ENCODE measurements around the gene PCDHB9. TPM values are rescaled to one million over a fixed set of nuclear protein-coding genes. Genes with fewer than 3 reads are reported as not detected.
"Not testable (repeated sequence)": the region's sequence is repeated elsewhere in the genome, so short reads cannot be mapped to it uniquely, and the experiment has no call there.

PCDHB9 gene
- total and polyA plus RNA-seq, 2 of the 8 experiments (the other 6 are each of a cell fraction or from before 2014, with no cell fraction given), result 0.68 to 1.6 TPM

DNA sequence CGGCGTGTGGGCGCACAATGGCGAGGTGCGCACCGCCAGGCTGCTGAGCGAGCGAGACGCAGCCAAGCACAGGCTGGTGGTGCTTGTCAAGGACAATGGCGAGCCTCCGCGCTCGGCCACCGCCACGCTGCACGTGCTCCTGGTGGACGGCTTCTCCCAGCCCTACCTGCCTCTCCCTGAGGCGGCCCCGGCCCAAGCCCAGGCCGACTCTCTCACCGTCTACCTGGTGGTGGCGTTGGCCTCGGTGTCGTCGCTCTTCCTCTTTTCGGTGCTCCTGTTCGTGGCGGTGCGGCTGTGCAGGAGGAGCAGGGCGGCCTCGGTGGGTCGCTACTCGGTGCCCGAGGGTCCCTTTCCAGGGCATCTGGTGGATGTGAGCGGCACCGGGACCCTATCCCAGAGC, 34.9 kb upstream of the PCDHB9 start:
- H3K4me3 ChIP-seq (ENCODE audit: extremely low read depth in 1 of 4, insufficient read depth in 2 of 4, low read depth in 3 of 4, low read length in 4 of 4); H3K27me3 ChIP-seq (replicated peaks in 1 of 4; ENCODE audit: control insufficient read depth in 3 of 4, extremely low read depth in 1 of 4, insufficient read depth in 3 of 4, low read length in 3 of 4); H3K18ac ChIP-seq (ENCODE audit: extremely low read depth, low read length); H3K4me1 ChIP-seq (replicated peaks in 1 of 4; ENCODE audit: control insufficient read depth in 3 of 4, insufficient read depth in 4 of 4, low read length in 3 of 4); H3K9ac ChIP-seq (replicated peaks in 1 of 4; ENCODE audit: extremely low read depth in 1 of 4, low read depth in 3 of 4, low read length in 3 of 4); H3K56ac ChIP-seq (replicated peaks; ENCODE audit: insufficient read length, low read depth, low read length); H2AFZ ChIP-seq (ENCODE audit: low read length); POLR2A ChIA-PET (ENCODE audit: partially characterized antibody); H4K5ac ChIP-seq (ENCODE audit: insufficient read length, low read depth, low read length); H2AK5ac ChIP-seq (ENCODE audit: low read depth, low read length); H2BK5ac ChIP-seq (ENCODE audit: low read depth, low read length); DNase-seq (ENCODE audit: low read depth in 1 of 2, low spot score in 2 of 2); H3K14ac ChIP-seq (ENCODE audit: insufficient read length); FAIRE-seq; H4K20me1 ChIP-seq (replicated peaks in 1 of 2; ENCODE audit: control insufficient read depth in 1 of 2, insufficient read depth in 2 of 2, low read length in 2 of 2); H2BK15ac ChIP-seq (ENCODE audit: low read length); H3K27ac ChIP-seq (ENCODE audit: low read depth, low read length); H4K8ac ChIP-seq (ENCODE audit: extremely low read depth, insufficient read depth, low read length); H2BK20ac ChIP-seq (ENCODE audit: low read length); H4K91ac ChIP-seq (replicated peaks; ENCODE audit: insufficient read length, low read length); H3K4me2 ChIP-seq (ENCODE audit: insufficient read depth in 1 of 2, low read depth in 2 of 2, low read length in 2 of 2); H2BK12ac ChIP-seq (ENCODE audit: low read depth, low read length); H3K79me2 ChIP-seq (ENCODE audit: control insufficient read depth in 1 of 2, insufficient read depth in 2 of 2, low read length in 2 of 2); H3K4ac ChIP-seq (replicated peaks; ENCODE audit: insufficient read length, low read depth, low read length); H3K23ac ChIP-seq (ENCODE audit: insufficient read length); H3K36me3 ChIP-seq (ENCODE audit: control insufficient read depth in 2 of 4, insufficient read depth in 4 of 4, low read length in 3 of 4); H3K23me2 ChIP-seq (ENCODE audit: low read depth, low read length); H2BK120ac ChIP-seq (replicated peaks; ENCODE audit: low read depth, low read length); H3K79me1 ChIP-seq (ENCODE audit: low read depth, low read length): not testable (repeated sequence)
- 96% methylated on average over 8 of the region's 36 CpGs; no CpG with 5 or more reads in 1 of the 2 experiments for WGBS, 2 experiments (ENCODE audit: extremely low coverage in 1 of 2, insufficient coverage in 1 of 2, insufficient read length in 1 of 2, insufficient replicate concordance in 2 of 2, low coverage in 1 of 2, low lambda C conversion rate in 2 of 2, missing lambda C conversion rate in 1 of 2)
- CTCF ChIA-PET (ENCODE audit: partially characterized antibody), result interaction anchor here (0.6 to 5.2 kb wide), 6 partner anchors 13 to 457 kb away, joined by 3 to 48 read pairs (median 6); partner anchors contain the start of genes PCDHB16, PCDHB2 and PCDHB5
- H3K9me3 ChIP-seq (ENCODE audit: insufficient read depth in 2 of 2, low read depth in 1 of 2, low read length in 1 of 2), result peaks cover 5 to 11% of the 10 kb centered on the region in 2 experiments; a peak in 2 of 4 replicates
